H1 (cell line): ENCODE results near the gene NAP1L1. TPM values are rescaled to one million over a fixed set of nuclear protein-coding genes. Genes with fewer than 3 reads are reported as not detected.

Source experiments
- polyA plus RNA-seq, 7 experiments: library from polyadenylated mRNA; depleted of rRNA in 3 of 7; stranded (reverse) in 5 of 7; unstranded in 2 of 7; fragments of >200 nt in 5 of 7; fragments of 200-250 nt in 2 of 7; gene quantifications; 1 replicate in 5 of 7; 2 replicates in 1 of 7; 4 replicates in 1 of 7; pipeline versions ENCODE4 v1.2.1 to v1.2.3, GENCODE V29; 2011 to 2013; ENCODE audit warnings: missing spikeins in 2 of 7, mixed read lengths in 2 of 7
- total RNA-seq: library from RNA; stranded (reverse); fragmentation: NEBNext Ultra II Directional; extraction: Animal tissue kit (Norgen Biotek cat#: 25700); gene quantifications from 2 replicates; pipeline ENCODE4 v1.2.1, GENCODE V29; 2021
- TF ChIP-seq, protein P1 (sequence below): fragments of 300-600 bp; sonication (generic); IDR thresholded peaks from 2 replicates; pipeline ENCODE4 v1.7.1; 2012; ENCODE audit warnings: low read length, moderate library complexity, mild to moderate bottlenecking, inconsistent platforms; ENCODE audit not compliant: insufficient replicate concordance

Gene NAP1L1
- total and polyA plus RNA-seq, 2 of the 8 experiments (the other 6 are each of a cell fraction or from before 2014, with no cell fraction given): 202 to 1,159 TPM

GRCh38 chr12:76049575-76050251 is 34.8 kb downstream of the NAP1L1 start (continued):
- TF ChIP-seq, protein P1, sequence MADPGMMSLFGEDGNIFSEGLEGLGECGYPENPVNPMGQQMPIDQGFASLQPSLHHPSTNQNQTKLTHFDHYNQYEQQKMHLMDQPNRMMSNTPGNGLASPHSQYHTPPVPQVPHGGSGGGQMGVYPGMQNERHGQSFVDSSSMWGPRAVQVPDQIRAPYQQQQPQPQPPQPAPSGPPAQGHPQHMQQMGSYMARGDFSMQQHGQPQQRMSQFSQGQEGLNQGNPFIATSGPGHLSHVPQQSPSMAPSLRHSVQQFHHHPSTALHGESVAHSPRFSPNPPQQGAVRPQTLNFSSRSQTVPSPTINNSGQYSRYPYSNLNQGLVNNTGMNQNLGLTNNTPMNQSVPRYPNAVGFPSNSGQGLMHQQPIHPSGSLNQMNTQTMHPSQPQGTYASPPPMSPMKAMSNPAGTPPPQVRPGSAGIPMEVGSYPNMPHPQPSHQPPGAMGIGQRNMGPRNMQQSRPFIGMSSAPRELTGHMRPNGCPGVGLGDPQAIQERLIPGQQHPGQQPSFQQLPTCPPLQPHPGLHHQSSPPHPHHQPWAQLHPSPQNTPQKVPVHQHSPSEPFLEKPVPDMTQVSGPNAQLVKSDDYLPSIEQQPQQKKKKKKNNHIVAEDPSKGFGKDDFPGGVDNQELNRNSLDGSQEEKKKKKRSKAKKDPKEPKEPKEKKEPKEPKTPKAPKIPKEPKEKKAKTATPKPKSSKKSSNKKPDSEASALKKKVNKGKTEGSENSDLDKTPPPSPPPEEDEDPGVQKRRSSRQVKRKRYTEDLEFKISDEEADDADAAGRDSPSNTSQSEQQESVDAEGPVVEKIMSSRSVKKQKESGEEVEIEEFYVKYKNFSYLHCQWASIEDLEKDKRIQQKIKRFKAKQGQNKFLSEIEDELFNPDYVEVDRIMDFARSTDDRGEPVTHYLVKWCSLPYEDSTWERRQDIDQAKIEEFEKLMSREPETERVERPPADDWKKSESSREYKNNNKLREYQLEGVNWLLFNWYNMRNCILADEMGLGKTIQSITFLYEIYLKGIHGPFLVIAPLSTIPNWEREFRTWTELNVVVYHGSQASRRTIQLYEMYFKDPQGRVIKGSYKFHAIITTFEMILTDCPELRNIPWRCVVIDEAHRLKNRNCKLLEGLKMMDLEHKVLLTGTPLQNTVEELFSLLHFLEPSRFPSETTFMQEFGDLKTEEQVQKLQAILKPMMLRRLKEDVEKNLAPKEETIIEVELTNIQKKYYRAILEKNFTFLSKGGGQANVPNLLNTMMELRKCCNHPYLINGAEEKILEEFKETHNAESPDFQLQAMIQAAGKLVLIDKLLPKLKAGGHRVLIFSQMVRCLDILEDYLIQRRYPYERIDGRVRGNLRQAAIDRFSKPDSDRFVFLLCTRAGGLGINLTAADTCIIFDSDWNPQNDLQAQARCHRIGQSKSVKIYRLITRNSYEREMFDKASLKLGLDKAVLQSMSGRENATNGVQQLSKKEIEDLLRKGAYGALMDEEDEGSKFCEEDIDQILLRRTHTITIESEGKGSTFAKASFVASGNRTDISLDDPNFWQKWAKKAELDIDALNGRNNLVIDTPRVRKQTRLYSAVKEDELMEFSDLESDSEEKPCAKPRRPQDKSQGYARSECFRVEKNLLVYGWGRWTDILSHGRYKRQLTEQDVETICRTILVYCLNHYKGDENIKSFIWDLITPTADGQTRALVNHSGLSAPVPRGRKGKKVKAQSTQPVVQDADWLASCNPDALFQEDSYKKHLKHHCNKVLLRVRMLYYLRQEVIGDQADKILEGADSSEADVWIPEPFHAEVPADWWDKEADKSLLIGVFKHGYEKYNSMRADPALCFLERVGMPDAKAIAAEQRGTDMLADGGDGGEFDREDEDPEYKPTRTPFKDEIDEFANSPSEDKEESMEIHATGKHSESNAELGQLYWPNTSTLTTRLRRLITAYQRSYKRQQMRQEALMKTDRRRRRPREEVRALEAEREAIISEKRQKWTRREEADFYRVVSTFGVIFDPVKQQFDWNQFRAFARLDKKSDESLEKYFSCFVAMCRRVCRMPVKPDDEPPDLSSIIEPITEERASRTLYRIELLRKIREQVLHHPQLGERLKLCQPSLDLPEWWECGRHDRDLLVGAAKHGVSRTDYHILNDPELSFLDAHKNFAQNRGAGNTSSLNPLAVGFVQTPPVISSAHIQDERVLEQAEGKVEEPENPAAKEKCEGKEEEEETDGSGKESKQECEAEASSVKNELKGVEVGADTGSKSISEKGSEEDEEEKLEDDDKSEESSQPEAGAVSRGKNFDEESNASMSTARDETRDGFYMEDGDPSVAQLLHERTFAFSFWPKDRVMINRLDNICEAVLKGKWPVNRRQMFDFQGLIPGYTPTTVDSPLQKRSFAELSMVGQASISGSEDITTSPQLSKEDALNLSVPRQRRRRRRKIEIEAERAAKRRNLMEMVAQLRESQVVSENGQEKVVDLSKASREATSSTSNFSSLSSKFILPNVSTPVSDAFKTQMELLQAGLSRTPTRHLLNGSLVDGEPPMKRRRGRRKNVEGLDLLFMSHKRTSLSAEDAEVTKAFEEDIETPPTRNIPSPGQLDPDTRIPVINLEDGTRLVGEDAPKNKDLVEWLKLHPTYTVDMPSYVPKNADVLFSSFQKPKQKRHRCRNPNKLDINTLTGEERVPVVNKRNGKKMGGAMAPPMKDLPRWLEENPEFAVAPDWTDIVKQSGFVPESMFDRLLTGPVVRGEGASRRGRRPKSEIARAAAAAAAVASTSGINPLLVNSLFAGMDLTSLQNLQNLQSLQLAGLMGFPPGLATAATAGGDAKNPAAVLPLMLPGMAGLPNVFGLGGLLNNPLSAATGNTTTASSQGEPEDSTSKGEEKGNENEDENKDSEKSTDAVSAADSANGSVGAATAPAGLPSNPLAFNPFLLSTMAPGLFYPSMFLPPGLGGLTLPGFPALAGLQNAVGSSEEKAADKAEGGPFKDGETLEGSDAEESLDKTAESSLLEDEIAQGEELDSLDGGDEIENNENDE: no peak
